CD1c-positive myeloid dendritic cell (primary cell): Measurements from ENCODE around the gene FOCAD.
A peak's percentile ranks its signal among the peaks of the same experiment; 100 is the strongest.

Experiments used
- DNase-seq: peaks from one replicate; pipeline ENCODE4 v3.0.0-alpha.2; 2016; ENCODE audit errors: extremely low spot score

Gene FOCAD

GRCh38 chr9:20734275-20734674 lies 50.2 kb downstream of the FOCAD start:
- no peak for DNase-seq

GRCh38 chr9:20740304-20740703 lies 56.2 kb downstream of the FOCAD start:
- no peak for DNase-seq

DNA sequence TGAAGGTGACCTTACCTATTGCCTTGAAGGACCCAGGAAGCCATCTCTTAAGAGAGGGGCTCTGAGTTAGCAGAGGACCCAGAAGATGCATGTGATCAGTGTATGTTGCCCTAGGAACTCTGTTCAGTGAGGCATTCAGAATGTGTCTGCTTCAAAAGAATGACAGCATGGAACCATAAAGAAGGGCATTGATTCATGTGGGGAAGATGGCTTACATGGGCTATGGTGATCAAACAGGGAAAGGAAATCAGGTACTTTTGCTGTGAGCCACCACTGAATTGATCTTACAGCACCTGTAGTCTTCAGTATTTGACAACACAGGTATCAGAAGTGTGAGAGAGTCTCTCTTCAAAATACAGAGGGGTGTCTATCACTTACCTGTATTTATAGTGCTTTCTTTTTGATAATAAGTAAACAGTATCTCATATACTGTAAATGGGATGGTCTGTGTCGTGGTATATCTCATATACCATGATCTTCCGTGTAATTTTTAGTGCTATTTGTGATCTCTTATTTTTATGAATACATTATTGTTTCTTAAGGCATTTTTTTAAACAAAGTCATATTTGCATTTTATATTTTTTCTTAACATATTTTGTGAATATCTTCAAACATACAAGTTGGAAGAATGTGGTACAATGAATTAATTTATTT lies 57.0 kb downstream of the FOCAD start:
- no peak for DNase-seq

- no peak for DNase-seq
These were observed 58.8 kb downstream of the FOCAD start for GRCh38 chr9:20742833-20743232.

- DNase-seq: peak; percentile 17
These were observed 60.1 kb downstream of the FOCAD start for GRCh38 chr9:20744036-20744630.

DNA sequence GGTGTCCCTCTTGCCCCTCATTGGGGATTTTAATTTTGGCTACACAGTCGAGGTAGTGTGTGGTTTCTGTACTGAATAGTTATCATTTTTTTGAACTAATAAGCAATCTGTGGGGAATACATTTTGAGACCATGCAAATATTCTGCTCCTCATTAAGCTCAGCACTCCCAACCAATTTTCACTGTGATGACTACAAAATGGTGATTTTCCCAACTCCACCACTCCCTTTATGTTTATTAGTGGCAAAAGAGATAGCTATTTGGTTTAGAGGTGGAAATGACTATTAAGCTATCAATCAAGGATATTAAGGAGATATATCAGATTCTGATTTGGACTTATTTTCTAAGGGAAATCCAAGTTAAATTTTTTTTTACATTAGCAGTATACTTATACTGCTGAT lies 62.9 kb downstream of the FOCAD start:
- DNase-seq: no peak

- no peak for DNase-seq
These were observed 65.6 kb downstream of the FOCAD start for GRCh38 chr9:20749496-20750198.

DNA sequence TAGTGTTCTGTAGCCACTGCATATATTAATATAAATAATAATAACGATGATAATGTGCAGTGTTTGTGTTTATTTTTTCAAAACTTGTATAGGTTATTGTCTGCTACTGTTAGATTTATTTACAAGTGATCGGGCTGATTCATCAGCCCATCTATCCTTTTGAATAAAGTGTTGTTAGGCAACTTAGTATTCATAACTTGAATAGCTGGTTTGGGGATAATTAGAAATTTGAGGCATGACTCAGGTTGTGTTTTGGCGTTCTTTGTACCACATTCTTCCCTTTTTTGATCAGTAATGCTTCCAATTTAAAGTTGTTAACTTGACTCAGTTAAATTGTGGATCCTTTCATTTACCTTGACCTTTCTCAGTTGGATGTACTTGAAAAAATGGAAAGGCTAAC lies 69.7 kb downstream of the FOCAD start:
- no peak for DNase-seq

- DNase-seq: no peak
These were observed 70.5 kb downstream of the FOCAD start for GRCh38 chr9:20754556-20754955.

GRCh38 chr9:20760246-20760891 lies 76.3 kb downstream of the FOCAD start:
- no peak for DNase-seq

DNA sequence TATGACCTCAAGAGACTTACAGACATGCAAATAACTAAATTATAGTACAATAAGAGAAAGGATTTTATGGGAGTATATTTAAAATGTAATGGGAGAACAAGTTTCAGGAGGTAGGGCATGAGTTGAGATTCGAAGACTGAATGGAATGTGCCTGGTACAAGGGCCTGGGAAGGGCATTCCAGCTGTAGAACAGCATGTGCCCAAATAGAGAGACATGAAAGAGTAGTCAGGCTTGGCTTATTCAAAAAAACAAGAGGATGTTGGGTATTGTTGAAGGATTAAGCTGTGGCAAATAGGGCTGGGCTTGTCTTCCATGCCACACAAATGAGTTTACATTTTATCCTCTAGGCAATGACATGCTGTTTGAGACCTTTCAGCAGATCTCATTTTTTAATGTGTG lies 86.9 kb downstream of the FOCAD start:
- no peak for DNase-seq

DNA sequence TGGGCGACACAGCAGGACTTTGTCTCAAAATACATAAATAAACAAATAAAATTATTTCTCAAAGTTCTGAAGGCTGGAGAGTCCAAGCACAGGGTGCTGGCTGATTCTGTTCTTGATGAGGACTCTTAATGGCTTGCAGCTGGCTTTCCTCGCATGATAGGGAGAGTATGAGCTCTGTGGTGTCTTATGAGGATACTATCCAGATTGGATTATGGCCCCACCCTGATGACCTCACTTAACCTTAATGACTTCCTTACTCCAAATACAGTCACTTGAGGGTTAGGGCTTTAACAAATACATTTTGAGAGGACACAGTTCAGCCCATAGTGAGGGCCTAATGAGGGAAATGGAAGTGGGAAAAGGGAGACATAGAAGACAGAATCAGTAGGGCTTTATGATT lies 87.7 kb downstream of the FOCAD start:
- DNase-seq: no peak

- DNase-seq: no peak
These were observed 91.6 kb downstream of the FOCAD start for GRCh38 chr9:20775683-20776082.

DNA sequence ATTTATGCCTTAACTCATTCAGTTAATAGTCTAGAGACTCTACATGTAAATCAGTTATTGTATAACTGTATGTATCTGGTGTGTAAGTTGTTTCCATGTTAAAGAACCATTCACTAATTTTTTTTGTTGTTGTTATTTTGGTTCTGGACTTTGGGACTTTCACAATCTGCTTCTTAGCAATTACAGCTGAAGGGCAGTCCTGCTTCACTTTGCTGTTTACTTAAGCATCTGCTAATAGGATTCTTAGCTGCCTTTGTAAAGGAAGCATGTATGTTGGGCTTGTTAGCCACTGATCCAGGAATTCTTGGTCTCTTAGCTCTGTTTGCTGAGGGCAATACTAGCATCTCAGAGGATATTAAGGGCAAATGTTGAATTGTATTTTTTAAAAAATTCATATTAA lies 97.0 kb downstream of the FOCAD start:
- DNase-seq: no peak

DNA sequence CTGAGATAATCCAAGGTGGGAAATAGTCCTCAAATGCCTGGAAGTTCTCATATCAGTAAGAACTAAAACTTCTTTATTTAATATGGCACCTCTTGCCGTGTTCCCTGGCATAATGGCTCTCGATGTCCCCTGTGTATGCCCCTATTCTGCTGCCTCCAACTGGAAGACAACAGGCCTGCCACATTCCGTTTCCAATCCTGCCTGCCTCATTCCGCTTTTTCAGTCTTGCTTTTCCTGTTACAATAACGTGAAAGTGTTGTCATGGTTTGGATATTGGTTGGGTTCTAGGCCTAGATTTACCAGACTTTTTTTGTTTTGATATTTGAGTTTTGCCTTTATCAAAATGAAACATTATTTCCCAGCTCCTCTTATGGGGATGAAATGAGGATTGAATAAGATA lies 98.2 kb downstream of the FOCAD start:
- DNase-seq: no peak

- no peak for DNase-seq
These were observed 99.3 kb downstream of the FOCAD start for GRCh38 chr9:20783057-20784038.

DNA sequence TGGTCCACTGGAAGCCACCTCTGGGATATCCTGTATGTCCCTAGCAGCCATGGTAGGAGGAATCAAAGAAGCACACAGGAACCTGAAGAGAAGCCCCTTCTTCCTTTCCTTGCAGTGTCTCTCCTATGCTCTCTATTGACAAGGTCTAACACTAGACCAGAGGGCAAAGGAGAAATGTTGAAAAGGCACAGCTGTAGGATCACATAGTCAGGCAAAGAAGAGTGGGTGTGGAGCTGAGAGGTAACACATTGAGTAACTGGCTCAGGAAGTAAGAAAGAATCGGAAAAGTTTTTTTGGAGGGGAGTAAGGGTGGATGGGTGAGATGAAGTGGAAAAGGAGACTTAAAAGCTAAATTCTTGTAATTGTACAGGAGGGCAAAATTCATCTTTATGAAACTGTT lies 100.1 kb downstream of the FOCAD start:
- no peak for DNase-seq

- DNase-seq: no peak
These were observed 102.7 kb downstream of the FOCAD start for GRCh38 chr9:20786807-20787206.

DNA sequence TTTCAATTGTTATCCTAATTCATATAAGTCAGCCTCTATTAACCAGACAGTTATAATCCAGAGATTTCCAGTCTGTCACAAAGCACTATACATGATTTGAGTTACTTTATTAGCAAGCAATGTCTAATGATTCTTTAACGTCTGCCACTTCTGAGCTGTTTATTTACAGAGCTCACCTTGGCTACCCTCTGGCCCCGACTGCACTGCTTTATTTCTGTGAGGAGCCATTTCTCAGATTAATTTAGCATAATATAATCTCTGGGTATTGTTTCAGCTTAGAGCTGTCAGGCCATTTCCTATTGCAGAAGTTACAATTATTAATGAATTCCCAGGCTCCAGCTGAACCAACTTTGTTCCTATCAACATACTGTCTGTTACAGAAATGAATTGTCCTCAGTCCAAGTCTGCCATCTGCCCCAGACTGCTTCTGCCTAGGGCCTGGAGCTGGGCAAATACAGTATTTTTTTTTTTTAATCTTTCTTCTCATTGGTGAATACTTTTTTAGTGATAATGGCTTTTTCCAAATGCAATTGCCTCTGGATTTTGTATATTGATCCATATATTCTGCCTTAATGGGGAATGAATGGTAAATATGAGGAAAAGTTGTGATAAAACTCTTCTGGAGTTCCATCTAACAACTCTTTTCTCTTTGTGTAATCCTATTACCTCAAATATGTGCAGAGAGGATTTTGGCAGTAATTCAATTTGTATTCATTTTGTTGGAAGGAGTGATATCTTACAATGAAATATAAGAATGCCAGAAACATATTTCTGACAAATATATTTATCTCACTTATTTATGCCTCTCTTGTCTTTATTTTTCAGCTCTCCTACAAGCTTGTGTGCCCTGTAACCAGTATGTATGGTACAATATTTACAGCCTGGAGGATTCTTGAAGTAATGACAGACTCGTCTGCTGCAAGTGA lies 104.7 kb downstream of the FOCAD start:
- DNase-seq: no peak

DNA sequence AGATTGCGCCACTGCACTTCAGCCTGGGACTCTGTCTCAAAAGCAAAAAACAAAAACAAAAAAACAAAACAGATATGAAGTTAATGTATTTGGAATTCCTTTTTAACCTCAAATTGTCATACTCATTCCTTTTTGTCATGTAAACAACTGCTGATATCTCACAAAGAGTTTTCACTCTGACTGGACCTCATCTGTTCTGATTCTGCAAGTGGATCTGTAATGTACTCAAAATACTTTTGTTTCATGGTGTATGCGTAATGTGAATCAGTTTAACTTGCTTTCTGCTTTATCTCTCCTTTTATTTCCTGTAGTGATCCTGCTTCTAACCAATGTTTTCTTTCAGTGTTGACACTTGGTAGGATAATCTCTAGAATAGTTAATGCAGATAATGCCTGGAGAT lies 106.7 kb downstream of the FOCAD start:
- DNase-seq: no peak

DNA sequence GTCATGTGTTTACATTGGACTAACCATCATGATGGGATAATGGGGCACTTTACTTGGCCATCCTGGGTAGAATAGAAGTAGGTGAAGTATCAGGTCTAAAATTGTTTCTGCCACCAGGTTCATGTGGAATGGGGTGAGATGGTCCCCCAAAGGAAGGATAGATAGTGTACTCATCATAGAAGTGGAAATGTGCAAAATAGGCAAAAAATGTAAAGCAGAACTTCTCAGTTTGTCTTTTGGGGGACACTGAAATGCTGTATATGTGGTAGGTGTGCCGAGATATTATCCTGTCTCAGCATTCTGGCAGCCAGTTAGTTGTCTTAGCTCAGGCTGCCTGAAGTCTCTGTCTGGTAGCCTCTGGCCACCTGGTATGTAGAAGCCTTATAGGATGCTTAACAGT lies 107.6 kb downstream of the FOCAD start:
- no peak for DNase-seq
